ENCODE results near the gene MIER1. TPM values are rescaled to one million over a fixed set of nuclear protein-coding genes. Genes with fewer than 3 reads are reported as not detected.

The MIER1 gene
- total RNA-seq, 4 donors from 2014 or later = 32.6 to 85.7 (median 65.2) TPM

DNA sequence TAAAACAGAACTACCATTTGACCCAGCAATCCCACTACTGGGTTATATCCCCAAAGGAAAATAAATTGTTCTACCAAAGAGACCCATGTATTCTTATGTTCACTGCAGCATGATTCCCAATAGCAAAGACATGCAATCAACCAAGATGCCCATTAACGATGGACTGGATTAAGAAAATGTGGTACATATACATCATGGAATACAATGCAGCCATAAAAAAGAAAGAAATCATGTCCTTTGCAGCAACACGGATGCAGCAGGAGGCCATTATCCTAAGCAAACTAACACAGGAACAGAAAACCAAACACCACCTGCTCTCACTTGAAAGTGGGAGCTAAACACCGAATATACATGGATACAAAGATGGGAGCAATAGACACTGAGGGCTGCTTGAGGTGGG is 85.0 kb downstream of the MIER1 start:
- WGBS, 2 donors (ENCODE audit: low coverage in 1 of 2) = 98 to 100% methylated on average over 2 to 3 of the region's 3 CpGs
- in situ Hi-C loops (cut with MboI; ENCODE audit: low pct_ligation_motif_present in 1 of 4, low pct_unique_long_range_greater_than_20kb in 1 of 4, low sequenced_read_pairs in 3 of 4) = loop anchor here in 2 of 4 donors (10.0 to 25.0 kb wide), 2 partner anchors 128 to 135 kb away; partner anchors contain the start of gene C1orf141 (in 1 of the 2)
- TF ChIP-seq POLR2A (IDR thresholded peaks at IDR 0.05) = no peak
- TF ChIP-seq EP300 (IDR thresholded peaks at IDR 0.05; ENCODE audit: low read depth) = no peak
- TF ChIP-seq, protein P1, sequence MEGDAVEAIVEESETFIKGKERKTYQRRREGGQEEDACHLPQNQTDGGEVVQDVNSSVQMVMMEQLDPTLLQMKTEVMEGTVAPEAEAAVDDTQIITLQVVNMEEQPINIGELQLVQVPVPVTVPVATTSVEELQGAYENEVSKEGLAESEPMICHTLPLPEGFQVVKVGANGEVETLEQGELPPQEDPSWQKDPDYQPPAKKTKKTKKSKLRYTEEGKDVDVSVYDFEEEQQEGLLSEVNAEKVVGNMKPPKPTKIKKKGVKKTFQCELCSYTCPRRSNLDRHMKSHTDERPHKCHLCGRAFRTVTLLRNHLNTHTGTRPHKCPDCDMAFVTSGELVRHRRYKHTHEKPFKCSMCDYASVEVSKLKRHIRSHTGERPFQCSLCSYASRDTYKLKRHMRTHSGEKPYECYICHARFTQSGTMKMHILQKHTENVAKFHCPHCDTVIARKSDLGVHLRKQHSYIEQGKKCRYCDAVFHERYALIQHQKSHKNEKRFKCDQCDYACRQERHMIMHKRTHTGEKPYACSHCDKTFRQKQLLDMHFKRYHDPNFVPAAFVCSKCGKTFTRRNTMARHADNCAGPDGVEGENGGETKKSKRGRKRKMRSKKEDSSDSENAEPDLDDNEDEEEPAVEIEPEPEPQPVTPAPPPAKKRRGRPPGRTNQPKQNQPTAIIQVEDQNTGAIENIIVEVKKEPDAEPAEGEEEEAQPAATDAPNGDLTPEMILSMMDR (IDR thresholded peaks at IDR 0.05) = no peak
- no peak for TF ChIP-seq POLR2AphosphoS5 (IDR thresholded peaks at IDR 0.05)
- H3K36me3 ChIP-seq = peaks cover 0 to 27% (median 4%) of the 10 kb centered on the region in 4 donors
- DNase-seq = no peak
- no peaks in the 10 kb centered on the region for H3K4me1 ChIP-seq
- H3K9me3 ChIP-seq = no peaks in the 10 kb centered on the region
- no peaks in the 10 kb centered on the region for H3K27me3 ChIP-seq
- intact Hi-C loops (cut with DNase I; ENCODE audit: low total_unique reads) = no loop called here
- no peak overlapping the region for H3K27ac ChIP-seq
- H3K4me3 ChIP-seq = no peak overlapping the region

DNA sequence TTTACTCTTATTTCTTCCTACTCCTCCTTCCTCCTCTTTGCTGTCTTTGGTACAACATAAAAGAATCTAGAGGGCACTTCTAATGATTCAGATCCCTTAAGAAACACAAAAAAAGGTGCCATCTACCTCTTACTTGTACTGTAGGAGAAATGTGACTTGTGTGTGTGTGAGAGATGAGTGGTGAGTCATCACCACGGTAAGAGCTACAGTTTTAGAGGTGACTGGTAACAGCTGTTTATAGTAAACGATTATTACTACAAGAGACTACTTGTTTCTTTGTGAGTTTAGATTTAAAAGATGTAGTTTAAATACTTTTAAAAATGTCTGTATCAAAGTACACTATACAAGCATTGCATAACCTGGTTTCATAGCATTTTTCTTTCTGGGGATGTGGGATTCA is 88.8 kb downstream of the MIER1 start:
- H3K27ac ChIP-seq = no peak overlapping the region
- no peak overlapping the region for H3K4me3 ChIP-seq
- H3K27me3 ChIP-seq = no peaks in the 10 kb centered on the region
- no peaks in the 10 kb centered on the region for H3K9me3 ChIP-seq
- in situ Hi-C loops (cut with MboI; ENCODE audit: low pct_ligation_motif_present in 1 of 4, low pct_unique_long_range_greater_than_20kb in 1 of 4, low sequenced_read_pairs in 3 of 4) (loop anchor here in 1 of 4 donors (25.0 kb wide), 1 partner anchor 124 kb away; the partner anchor contains the start of gene C1orf141), intact Hi-C loops (cut with DNase I; ENCODE audit: low total_unique reads) (no loop called here)
- TF ChIP-seq, protein P1 (IDR thresholded peaks at IDR 0.05) = no peak
- TF ChIP-seq EP300 (IDR thresholded peaks at IDR 0.05; ENCODE audit: low read depth) (no peak), POLR2AphosphoS5 (IDR thresholded peaks at IDR 0.05) (no peak), POLR2A (IDR thresholded peaks at IDR 0.05) (no peak)
- peaks cover 0 to 14% (median 5%) of the 10 kb centered on the region in 4 donors for H3K36me3 ChIP-seq
- peaks cover 0 to 4% (median 0%) of the 10 kb centered on the region in 4 donors for H3K4me1 ChIP-seq
- DNase-seq = no peak
- 39 to 50% methylated on average over 1 to 2 of the region's 2 CpGs for WGBS, 2 donors (ENCODE audit: low coverage in 1 of 2)

DNA sequence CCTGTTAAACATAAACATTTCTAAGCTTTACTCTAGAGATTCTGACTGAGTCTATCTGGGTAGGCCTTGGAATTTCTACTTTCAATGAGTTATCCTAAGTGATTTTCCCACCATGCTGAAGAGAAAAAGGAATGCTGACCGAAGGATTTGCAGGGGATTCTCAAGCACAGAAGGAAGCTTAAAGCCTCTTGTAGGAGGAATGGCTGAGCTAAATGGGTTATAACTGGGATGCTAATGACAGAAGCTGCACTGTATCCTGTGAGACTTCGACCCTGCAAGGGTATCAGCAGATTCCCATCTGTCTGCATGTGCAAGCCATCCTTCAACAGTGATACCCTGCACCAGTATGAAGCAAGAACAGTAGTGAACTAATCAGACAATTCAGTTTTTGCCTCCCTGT is 93.8 kb downstream of the MIER1 start:
- H3K36me3 ChIP-seq = peaks cover 0 to 27% (median 11%) of the 10 kb centered on the region in 4 donors
- 74 to 100% methylated on average over 1 to 2 of the region's 2 CpGs for WGBS, 2 donors (ENCODE audit: low coverage in 1 of 2)
- in situ Hi-C loops (cut with MboI; ENCODE audit: low pct_ligation_motif_present in 1 of 4, low pct_unique_long_range_greater_than_20kb in 1 of 4, low sequenced_read_pairs in 3 of 4) = loop anchor here in 1 of 4 donors (25.0 kb wide), 1 partner anchor 119 kb away; the partner anchor contains the start of gene C1orf141
- no peak overlapping the region for H3K4me3 ChIP-seq
- H3K9me3 ChIP-seq = no peaks in the 10 kb centered on the region
- no peak for DNase-seq
- H3K27ac ChIP-seq = peak overlapping the region in 3 of 4 donors; percentile 22 to 44 (median 22)
- no peaks in the 10 kb centered on the region for H3K27me3 ChIP-seq
- TF ChIP-seq EP300 (IDR thresholded peaks at IDR 0.05; ENCODE audit: low read depth) = no peak
- TF ChIP-seq, protein P1 (IDR thresholded peaks at IDR 0.05) = no peak
- TF ChIP-seq POLR2A (IDR thresholded peaks at IDR 0.05) = no peak
- TF ChIP-seq POLR2AphosphoS5 (IDR thresholded peaks at IDR 0.05) = no peak
- peaks cover 0 to 20% (median 7%) of the 10 kb centered on the region in 4 donors for H3K4me1 ChIP-seq
- intact Hi-C loops (cut with DNase I; ENCODE audit: low total_unique reads) = no loop called here

DNA sequence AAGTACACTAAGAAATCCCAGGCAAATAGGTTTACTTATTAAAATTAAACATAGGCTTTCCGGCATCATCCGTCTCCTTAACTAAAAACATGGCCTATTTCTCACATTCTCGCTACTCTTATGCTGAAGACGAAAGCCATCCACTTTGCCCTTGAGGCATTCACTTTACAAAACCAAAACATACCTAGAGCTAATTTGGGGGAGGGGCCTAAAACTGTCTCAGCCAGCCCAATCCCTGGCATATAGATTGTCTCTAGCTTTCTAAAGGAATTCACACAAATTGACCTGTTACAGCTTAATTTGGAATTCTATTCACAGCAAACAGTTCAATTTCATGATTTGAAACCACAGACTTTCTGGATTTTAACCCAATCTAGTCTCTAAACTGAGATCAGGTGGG is 94.3 kb downstream of the MIER1 start:
- Histone ChIP-seq H3K36me3 (peaks cover 0 to 27% (median 11%) of the 10 kb centered on the region in 4 donors), H3K4me1 (peaks cover 0 to 20% (median 7%) of the 10 kb centered on the region in 4 donors), H3K27me3 (no peaks in the 10 kb centered on the region), H3K4me3 (no peak overlapping the region), H3K27ac (peak overlapping the region; percentile 22 to 66 (median 46)), H3K9me3 (no peaks in the 10 kb centered on the region)
- TF ChIP-seq, protein P1 (IDR thresholded peaks at IDR 0.05) = no peak
- no peak for TF ChIP-seq POLR2A (IDR thresholded peaks at IDR 0.05)
- no peak for TF ChIP-seq EP300 (IDR thresholded peaks at IDR 0.05; ENCODE audit: low read depth)
- in situ Hi-C loops (cut with MboI; ENCODE audit: low pct_ligation_motif_present in 1 of 4, low pct_unique_long_range_greater_than_20kb in 1 of 4, low sequenced_read_pairs in 3 of 4) = loop anchor here in 1 of 4 donors (25.0 kb wide), 1 partner anchor 118 kb away; the partner anchor contains the start of gene C1orf141
- intact Hi-C loops (cut with DNase I; ENCODE audit: low total_unique reads) = no loop called here
- no peak for DNase-seq
- WGBS, 2 donors (ENCODE audit: low coverage in 1 of 2) = 87 to 91% methylated on average over 4 of the region's 4 CpGs
